ENCODE results near the gene THOC2.
A peak's percentile ranks its signal among the peaks of the same experiment; 100 is the strongest.
"Not testable (repeated sequence)": the region's sequence is repeated elsewhere in the genome, so short reads cannot be mapped to it uniquely, and the experiment has no call there.

The THOC2 gene

GRCh38 chrX:123734079-123734478 lies 1.2 kb upstream of the THOC2 start:
- not testable (repeated sequence) for DNase-seq

- DNase-seq = peak; percentile 56
Measured at GRCh38 chrX:123731987-123732669, 724 bp downstream of the THOC2 start.

GRCh38 chrX:123731258-123731986 lies 1.4 kb downstream of the THOC2 start:
- DNase-seq = no peak

- DNase-seq = no peak
Measured at GRCh38 chrX:123728554-123728953, 4.3 kb downstream of the THOC2 start.

GRCh38 chrX:123728016-123728415 lies 4.8 kb downstream of the THOC2 start:
- no peak for DNase-seq

GRCh38 chrX:123722193-123722592 lies 10.7 kb downstream of the THOC2 start:
- not testable (repeated sequence) for DNase-seq

GRCh38 chrX:123720486-123720885 lies 12.4 kb downstream of the THOC2 start:
- DNase-seq = no peak

GRCh38 chrX:123713841-123714240 lies 19.0 kb downstream of the THOC2 start:
- no peak for DNase-seq

- no peak for DNase-seq
Measured at GRCh38 chrX:123713434-123713833, 19.4 kb downstream of the THOC2 start.

GRCh38 chrX:123711201-123711600 lies 21.7 kb downstream of the THOC2 start:
- DNase-seq = not testable (repeated sequence)

GRCh38 chrX:123704781-123705180 lies 28.1 kb downstream of the THOC2 start:
- DNase-seq = no peak

GRCh38 chrX:123698979-123699520 lies 33.8 kb downstream of the THOC2 start:
- DNase-seq = no peak

- DNase-seq = no peak
Measured at GRCh38 chrX:123696334-123696733, 36.5 kb downstream of the THOC2 start.

- no peak for DNase-seq
Measured at GRCh38 chrX:123695242-123695641, 37.6 kb downstream of the THOC2 start.

- DNase-seq = no peak
Measured at GRCh38 chrX:123691776-123692175, 41.1 kb downstream of the THOC2 start.

- DNase-seq = no peak
Measured at GRCh38 chrX:123688524-123688923, 44.3 kb downstream of the THOC2 start.

GRCh38 chrX:123685232-123685631 lies 47.6 kb downstream of the THOC2 start:
- DNase-seq = no peak

GRCh38 chrX:123682186-123682585 lies 50.7 kb downstream of the THOC2 start:
- no peak for DNase-seq

GRCh38 chrX:123679733-123680460 lies 53.0 kb downstream of the THOC2 start:
- DNase-seq = not testable (repeated sequence)

GRCh38 chrX:123675154-123675553 lies 57.7 kb downstream of the THOC2 start:
- no peak for DNase-seq

GRCh38 chrX:123673813-123674212 lies 59.0 kb downstream of the THOC2 start:
- no peak for DNase-seq

GRCh38 chrX:123665197-123665596 lies 67.7 kb downstream of the THOC2 start:
- DNase-seq = no peak

GRCh38 chrX:123664467-123665167 lies 68.2 kb downstream of the THOC2 start:
- DNase-seq = not testable (repeated sequence)
